Lung (tissue), 12 donors: ENCODE measurements around the gene TENM3. TPM values are rescaled to one million over a fixed set of nuclear protein-coding genes. Genes with fewer than 3 reads are reported as not detected.

Experiments
- ATAC-seq: fragments of 200-7000 bp; cut with Tn5 transposase; one replicate; pipeline ENCODE4 v1.9.1; 2020; ENCODE audit warnings: moderate number of reproducible peaks; ENCODE audit not compliant: insufficient read depth, low FRiP score
- DNase-seq, 3 donors: peaks; one replicate each; pipeline ENCODE4 v3.0.0-alpha.2; 2013 to 2017
- H3K27ac ChIP-seq, 2 donors: one replicate each; pipeline ENCODE4 v1.5.1; 2013; ENCODE audit warnings: mild to moderate bottlenecking in 2 of 2, moderate library complexity in 2 of 2, control low read depth in 1 of 2, inconsistent platforms in 1 of 2, low read depth in 1 of 2, low read length in 1 of 2
- H3K27me3 ChIP-seq, 3 donors: one replicate each; pipeline ENCODE4 v1.5.1; 2013; ENCODE audit warnings: low read length in 2 of 3; ENCODE audit not compliant: control insufficient read depth in 3 of 3, insufficient read depth in 3 of 3
- H3K36me3 ChIP-seq, 4 donors: one replicate each; pipeline ENCODE4 v1.5.1; 2013; ENCODE audit warnings: low read length in 4 of 4, mild to moderate bottlenecking in 1 of 4, moderate library complexity in 1 of 4; ENCODE audit not compliant: control insufficient read depth in 4 of 4, insufficient read depth in 4 of 4
- H3K4me1 ChIP-seq, 5 donors: one replicate each; pipeline ENCODE4 v1.5.1; 2013; ENCODE audit warnings: low read length in 5 of 5, mild to moderate bottlenecking in 2 of 5, moderate library complexity in 1 of 5; ENCODE audit not compliant: control insufficient read depth in 5 of 5, insufficient read depth in 5 of 5
- H3K4me3 ChIP-seq: one replicate; pipeline ENCODE4 v1.5.1; 2013; ENCODE audit warnings: mild to moderate bottlenecking, control low read depth, moderate library complexity
- H3K9ac ChIP-seq, 2 donors: one replicate each; pipeline ENCODE4 v1.5.1; 2013; ENCODE audit warnings: low read length in 2 of 2, control low read depth in 1 of 2; ENCODE audit not compliant: insufficient read depth in 1 of 2
- H3K9me3 ChIP-seq, 4 donors: one replicate each; pipeline ENCODE4 v1.5.1; 2013; ENCODE audit warnings: low read length in 3 of 4, mild to moderate bottlenecking in 1 of 4, moderate library complexity in 1 of 4; ENCODE audit not compliant: control insufficient read depth in 4 of 4, insufficient read depth in 3 of 4
- CTCF ChIP-seq: IDR thresholded peaks from 2 replicates; pipeline ENCODE4 v1.5.1; 2012; ENCODE audit warnings: mild to moderate bottlenecking; ENCODE audit errors: control extremely low read depth, extremely low read depth
- WGBS, 2 donors: extraction: QIAGEN DNeasy Blood & Tissue Kit; methylation state at CpG; one replicate each; pipeline ENCODE4 v1.1.7; 2013; 5-methylcytosine and 5-hydroxymethylcytosine counted together
- polyA plus RNA-seq, 2 donors: library from polyadenylated mRNA; stranded (reverse); fragments of 200-250 nt; gene quantifications; one replicate each; pipeline ENCODE4 v1.2.1, GENCODE V29; 2013
- total RNA-seq, 2 donors: library from RNA; depleted of rRNA in 1 of 2; stranded (reverse); fragments of >200 nt in 1 of 2; gene quantifications; one replicate each; pipeline ENCODE4 v1.2.1, GENCODE V29; 2014 to 2021
- donor health status: control.
- donor health status: control.
- donor health status: Bipolar disorder and iron deficiency.
- donor health status: healthy.
- donor health status: DM: yes; HTN: yes; CAD: no.

The TENM3 gene
- total and polyA plus RNA-seq, 4 donors = 0.14 to 5.3 (median 2.2) TPM

- H3K36me3 ChIP-seq = no peaks in the 10 kb centered on the region
- TF ChIP-seq CTCF = no peak
- H3K27ac ChIP-seq = no peak overlapping the region
- peaks cover 0 to 13% (median 0%) of the 10 kb centered on the region in 5 donors for H3K4me1 ChIP-seq
- peaks cover 2 to 43% (median 3%) of the 10 kb centered on the region in 3 donors for H3K27me3 ChIP-seq
- WGBS, 2 donors = 45 to 76% methylated on average over 11 of the region's 11 CpGs
- DNase-seq (peak; percentile 41 to 76 (median 51)), ATAC-seq (peak; percentile 79)
- peaks cover 0 to 3% (median 0%) of the 10 kb centered on the region in 4 donors for H3K9me3 ChIP-seq
- no peak overlapping the region for H3K9ac ChIP-seq
- no peak overlapping the region for H3K4me3 ChIP-seq
Observed at GRCh38 chr4:182212211-182212761, 30.9 kb upstream of the TENM3 start.

- DNase-seq (no peak), ATAC-seq (no peak)
- peaks cover 0 to 6% (median 0%) of the 10 kb centered on the region in 5 donors for H3K4me1 ChIP-seq
- no peak for TF ChIP-seq CTCF
- H3K9ac ChIP-seq = no peak overlapping the region
- H3K36me3 ChIP-seq = no peaks in the 10 kb centered on the region
- WGBS, 2 donors = 85 to 86% methylated on average over 1 of the region's 1 CpG
- H3K27ac ChIP-seq = no peak overlapping the region
- no peak overlapping the region for H3K4me3 ChIP-seq
- peaks cover 0 to 3% (median 0%) of the 10 kb centered on the region in 4 donors for H3K9me3 ChIP-seq
- H3K27me3 ChIP-seq = peaks cover 2 to 40% (median 3%) of the 10 kb centered on the region in 3 donors
Observed at GRCh38 chr4:182213004-182213403, 30.2 kb upstream of the TENM3 start.

- no peak overlapping the region for H3K9ac ChIP-seq
Observed at GRCh38 chr4:182215148-182215547, 28.1 kb upstream of the TENM3 start.

More at GRCh38 chr4:182215148-182215547, 28.1 kb upstream of the TENM3 start:
- Histone ChIP-seq H3K4me1 (no peaks in the 10 kb centered on the region), H3K4me3 (no peak overlapping the region), H3K27ac (no peak overlapping the region), H3K27me3 (peaks cover 0 to 29% (median 2%) of the 10 kb centered on the region in 3 donors), H3K36me3 (no peaks in the 10 kb centered on the region), H3K9me3 (no peaks in the 10 kb centered on the region)
- ATAC-seq (no peak), DNase-seq (no peak)
- 58 to 63% methylated on average over 3 of the region's 3 CpGs for WGBS, 2 donors
- TF ChIP-seq CTCF = no peak
